GM12875 (cell line): ENCODE measurements around the gene OTOF.

ENCODE experiments used
- H3K4me3 ChIP-seq: one replicate; pipeline ENCODE4 v1.5.1; 2011; ENCODE audit warnings: low read depth, low read length, control low read depth
- CTCF ChIP-seq: IDR thresholded peaks from 2 replicates; pipeline ENCODE4 v1.5.1; 2011; ENCODE audit warnings: low read depth, mild to moderate bottlenecking, control low read depth, inconsistent platforms, low read length, moderate library complexity, borderline replicate concordance; ENCODE audit not compliant: insufficient read depth

OTOF gene

GRCh38 chr2:26424221-26424620 is 53.7 kb downstream of the OTOF start:
- no peak for TF ChIP-seq CTCF
- H3K4me3 ChIP-seq = no peak overlapping the region

GRCh38 chr2:26423750-26424149 is 54.2 kb downstream of the OTOF start:
- no peak for TF ChIP-seq CTCF

GRCh38 chr2:26422947-26423629 is 54.8 kb downstream of the OTOF start:
- no peak for TF ChIP-seq CTCF
- H3K4me3 ChIP-seq = no peak overlapping the region

More at GRCh38 chr2:26423750-26424149, 54.2 kb downstream of the OTOF start:
- H3K4me3 ChIP-seq = no peak overlapping the region

- no peak overlapping the region for H3K4me3 ChIP-seq
- TF ChIP-seq CTCF = no peak
Observed at GRCh38 chr2:26421961-26422360, 56.0 kb downstream of the OTOF start.

- no peak overlapping the region for H3K4me3 ChIP-seq
- no peak for TF ChIP-seq CTCF
Observed at GRCh38 chr2:26414311-26414710, 63.6 kb downstream of the OTOF start.

- no peak for TF ChIP-seq CTCF
Observed at GRCh38 chr2:26412091-26412673, 65.7 kb downstream of the OTOF start.

GRCh38 chr2:26411419-26411818 is 66.5 kb downstream of the OTOF start:
- no peak for TF ChIP-seq CTCF
- H3K4me3 ChIP-seq = no peak overlapping the region

More at GRCh38 chr2:26412091-26412673, 65.7 kb downstream of the OTOF start:
- H3K4me3 ChIP-seq = peak overlapping the region; percentile 38
